GM18907 (cell line): ENCODE data around the gene ZNF74.

ENCODE experiments used
- ATAC-seq: cut with Tn5 transposase; IDR thresholded peaks from one replicate; pipeline ENCODE4 v1.9.1; 2021; ENCODE audit warnings: mild to moderate bottlenecking, moderate library complexity; ENCODE audit not compliant: unreplicated experiment

Gene ZNF74

DNA sequence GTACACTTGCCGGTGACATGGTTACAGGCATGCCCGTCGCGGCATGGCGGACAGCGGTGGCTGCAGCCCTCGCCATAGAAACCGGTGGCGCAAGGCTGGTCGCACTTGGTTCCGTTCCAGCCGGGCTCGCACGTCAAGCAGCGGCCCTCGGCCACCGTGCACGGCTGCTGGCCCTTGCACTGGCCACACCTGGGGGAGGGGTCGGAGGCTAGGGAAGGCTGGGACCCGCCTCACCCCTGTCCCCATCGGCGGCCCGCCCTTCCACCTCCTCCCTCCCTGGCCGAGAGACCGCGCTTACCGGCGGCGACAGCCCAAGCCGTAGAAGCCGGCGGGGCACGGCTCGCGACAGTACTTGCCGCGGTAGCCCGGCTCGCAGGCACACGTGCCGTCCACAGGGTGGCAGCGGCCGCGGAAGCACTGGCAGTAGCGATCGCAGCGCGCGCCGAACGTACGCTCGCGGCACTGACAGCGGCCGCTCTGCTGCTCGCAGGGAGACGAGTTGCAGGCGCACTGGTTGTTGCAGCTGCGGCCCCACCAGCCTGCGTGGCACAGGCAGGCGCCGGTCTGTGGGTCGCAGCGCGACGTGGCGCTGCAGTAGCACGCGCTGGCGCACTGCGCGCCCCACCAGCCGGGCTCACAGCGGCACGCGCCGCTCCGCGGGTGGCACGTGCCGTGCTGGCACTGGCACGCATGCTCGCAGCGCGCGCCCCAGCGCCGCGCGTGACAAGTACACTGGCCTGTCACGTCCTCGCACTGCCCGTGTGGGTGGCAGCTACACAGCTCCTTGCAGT is 37.0 kb downstream of the ZNF74 start:
- ATAC-seq, result no peak

DNA sequence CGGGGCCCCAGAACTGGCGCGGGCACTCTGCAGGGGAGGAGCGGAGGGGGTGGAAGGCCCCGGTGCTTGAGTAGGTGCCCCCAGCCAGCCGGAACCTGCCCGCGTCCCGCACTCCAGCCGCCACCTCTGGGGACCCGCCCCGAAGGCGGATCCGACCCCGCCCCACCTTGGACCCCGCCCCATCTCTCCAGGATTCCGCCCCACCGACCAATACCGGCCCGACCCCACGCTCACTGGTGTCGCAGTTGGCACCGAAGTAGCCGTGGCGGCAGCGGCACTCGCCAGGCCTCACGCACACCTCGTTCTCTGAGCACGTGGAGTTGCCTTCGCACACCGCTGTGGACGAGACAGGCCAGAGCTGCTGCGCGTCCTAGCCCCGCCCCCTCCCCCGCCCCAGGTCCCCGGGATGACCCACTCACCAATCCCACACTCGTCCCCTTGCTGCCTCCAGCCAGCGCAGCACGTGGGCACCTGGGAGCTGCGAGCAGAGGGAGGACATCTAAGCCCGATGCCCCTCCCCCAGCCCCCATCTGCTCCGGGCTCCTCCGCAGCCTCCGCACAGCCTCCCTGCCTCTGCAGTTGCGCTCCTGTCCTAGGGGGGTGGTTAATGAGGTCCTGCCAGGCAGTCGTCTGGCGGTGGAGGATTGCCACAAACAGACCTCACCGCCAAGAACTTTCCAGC is 37.7 kb downstream of the ZNF74 start:
- ATAC-seq, result no peak

DNA sequence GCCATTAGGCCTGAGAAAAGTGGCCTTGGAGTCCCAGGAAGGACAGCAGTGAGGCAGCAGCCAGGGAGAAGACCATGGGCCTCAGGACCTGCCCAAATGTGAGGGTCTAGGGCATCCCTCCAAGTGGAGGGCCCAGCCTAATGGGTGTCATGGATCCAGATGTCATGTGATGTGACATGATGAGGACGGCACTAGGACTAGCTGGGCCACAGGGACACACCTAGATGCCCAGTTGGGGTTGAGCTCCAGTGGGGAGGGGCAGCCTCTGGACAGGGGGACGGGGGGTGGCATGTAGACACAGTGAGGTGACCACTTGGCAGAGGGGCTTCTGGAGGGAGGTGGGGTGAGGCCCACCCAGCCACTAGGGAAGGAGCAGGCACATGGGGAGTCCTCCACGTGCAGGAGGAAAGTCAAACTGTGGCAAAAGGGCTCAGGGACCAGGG is 38.3 kb downstream of the ZNF74 start:
- ATAC-seq, result no peak

DNA sequence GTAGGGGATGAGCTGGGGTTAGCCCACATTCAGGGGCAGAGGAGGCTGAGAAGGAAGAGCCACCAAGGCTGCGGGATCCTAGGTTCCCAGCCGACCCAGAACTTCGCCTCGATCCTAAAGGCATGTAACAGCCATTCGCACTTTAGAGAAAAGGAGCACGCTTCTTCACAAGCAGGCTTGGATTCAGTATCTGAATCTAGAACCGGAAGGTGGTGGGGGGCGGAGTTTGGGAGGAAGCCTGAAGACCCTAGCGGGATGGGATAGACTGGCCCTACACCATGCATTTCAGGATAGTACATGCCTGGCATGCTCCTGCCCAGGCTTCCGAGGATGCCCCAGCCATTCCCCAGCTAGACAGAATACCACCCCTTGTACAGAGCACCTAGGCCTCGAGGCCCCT is 39.2 kb downstream of the ZNF74 start:
- no peak for ATAC-seq

DNA sequence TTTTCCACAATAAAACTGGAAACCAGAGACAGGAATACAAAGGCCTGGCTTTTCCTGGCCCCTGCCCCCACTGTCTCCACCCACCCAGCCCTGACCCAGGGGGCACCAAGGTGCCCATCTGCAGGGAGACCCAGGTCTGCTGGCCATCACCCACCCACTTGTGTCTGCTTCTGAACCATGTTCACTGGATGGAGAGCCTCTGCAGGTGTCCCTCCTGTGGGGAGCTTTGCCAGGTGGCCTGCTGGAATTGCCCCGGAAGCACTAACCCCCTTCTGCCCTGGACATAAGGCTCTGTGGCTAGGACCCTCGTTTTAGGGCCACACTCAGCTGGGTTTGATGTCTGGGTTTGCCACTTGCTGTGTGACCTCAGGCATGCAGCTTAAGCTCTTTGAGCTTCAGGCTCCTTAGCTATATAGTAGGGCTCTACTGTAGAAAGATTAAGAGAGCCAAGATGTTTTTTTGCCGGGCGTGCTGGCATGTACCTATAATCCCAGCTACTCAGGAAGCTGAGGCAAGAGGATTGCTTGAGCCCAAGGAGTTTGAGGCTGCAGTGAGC is 39.8 kb downstream of the ZNF74 start:
- no peak for ATAC-seq

DNA sequence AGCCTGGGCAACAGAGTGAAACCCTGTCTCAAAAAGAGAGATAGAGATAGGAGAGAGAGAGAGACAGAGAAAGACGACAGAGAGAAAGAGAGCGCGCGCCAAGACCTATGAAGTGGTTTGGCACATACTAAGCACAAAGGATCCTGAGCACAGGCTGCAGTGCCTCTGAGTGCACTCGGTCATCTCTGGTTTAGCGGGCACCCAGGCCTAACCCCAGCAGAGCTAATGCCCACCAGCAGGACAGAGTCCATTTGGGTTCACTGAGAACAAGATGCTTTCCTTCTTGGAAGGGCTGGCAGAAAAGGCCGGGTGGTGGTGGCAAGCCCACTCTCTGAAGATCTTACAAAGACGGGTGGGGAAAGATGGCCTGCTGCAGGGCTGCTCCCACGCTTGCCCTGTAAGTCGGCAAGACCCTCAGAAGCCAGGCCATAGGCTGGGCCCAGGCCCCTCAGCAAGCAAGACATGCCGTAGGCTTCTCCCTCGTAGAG is 40.4 kb downstream of the ZNF74 start:
- no peak for ATAC-seq

DNA sequence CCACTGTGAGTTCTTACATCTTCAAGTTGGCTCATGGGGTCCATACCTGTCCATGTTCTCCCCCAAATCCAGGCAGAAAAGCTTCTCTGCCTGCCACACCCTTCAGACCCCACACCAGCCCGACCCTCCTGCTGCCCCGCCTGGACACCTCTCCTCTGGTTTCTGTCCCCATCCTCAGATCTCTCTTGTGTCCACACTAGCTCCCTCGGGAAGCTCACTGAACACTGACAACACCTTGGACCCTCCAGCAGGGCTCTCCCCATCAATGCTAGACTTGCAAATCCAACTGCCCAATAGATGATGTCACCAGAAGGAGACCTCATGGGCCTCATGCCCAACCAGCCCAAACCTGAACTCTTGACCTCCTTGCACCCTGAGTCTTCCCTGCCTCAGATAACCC is 40.8 kb downstream of the ZNF74 start:
- ATAC-seq, result no peak

DNA sequence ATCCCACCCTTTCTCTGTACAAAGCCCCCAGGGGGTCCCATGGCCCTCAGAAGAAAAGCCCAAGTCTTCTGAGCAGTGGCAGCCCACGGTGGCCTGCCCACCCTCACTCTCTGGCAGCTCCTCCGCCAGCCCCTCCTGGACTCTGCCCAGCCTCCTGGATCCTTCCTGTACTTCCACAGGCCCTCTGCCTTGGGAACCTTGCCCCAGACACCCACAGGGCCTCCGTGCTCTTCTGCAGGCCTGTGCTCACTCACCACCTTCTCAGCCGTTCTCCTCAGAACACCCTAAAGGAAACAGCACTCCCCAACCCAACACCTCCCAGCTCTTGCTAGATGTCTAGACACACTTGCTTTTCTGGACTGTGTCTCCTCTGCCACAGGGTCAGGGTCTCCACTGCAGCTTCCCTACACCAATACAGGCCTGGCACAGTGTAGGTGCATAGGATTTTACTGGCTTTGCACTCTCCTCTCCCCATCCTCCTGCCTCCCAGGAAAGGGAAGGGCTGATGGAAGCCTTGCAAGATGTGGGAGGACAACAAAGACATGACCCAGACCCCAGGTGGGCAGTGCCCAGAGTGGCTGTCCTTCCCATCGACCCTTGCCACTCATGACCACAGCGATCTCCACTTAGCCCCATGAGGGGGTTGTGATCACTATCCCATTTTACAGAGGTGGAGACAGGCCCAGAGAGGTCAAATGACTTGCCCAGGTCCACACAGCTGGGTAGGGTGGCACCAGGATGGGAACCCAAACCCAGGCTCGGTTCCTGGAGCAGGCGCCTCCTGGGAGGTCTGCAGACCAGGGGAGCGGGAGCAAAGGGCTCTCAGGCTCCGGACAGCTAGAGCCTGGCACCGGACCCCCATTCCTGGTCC is 41.7 kb downstream of the ZNF74 start:
- ATAC-seq, result no peak

DNA sequence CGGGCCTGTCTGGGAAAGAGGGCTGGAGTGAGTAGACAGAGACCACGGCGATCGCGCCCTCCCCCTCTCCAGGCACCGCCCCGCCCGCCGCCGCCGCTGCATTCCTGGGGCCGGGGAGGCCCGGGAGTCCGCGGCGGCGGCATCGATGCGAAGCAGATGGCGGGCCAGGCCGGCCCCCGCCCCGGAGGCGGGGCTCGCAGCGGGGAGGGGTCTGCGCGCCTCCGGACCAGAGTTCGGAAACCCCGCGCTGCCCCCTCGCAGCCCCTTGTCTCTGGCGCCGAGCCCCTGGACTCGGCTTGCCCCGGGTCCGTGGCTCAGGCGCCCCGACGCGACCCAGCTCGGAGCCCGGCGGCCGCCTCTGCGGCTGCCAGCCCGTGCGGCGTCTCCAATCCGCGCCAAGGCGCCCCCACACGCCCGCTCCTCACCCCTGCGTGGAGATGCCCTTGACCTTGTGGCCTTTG is 42.4 kb downstream of the ZNF74 start:
- no peak for ATAC-seq

DNA sequence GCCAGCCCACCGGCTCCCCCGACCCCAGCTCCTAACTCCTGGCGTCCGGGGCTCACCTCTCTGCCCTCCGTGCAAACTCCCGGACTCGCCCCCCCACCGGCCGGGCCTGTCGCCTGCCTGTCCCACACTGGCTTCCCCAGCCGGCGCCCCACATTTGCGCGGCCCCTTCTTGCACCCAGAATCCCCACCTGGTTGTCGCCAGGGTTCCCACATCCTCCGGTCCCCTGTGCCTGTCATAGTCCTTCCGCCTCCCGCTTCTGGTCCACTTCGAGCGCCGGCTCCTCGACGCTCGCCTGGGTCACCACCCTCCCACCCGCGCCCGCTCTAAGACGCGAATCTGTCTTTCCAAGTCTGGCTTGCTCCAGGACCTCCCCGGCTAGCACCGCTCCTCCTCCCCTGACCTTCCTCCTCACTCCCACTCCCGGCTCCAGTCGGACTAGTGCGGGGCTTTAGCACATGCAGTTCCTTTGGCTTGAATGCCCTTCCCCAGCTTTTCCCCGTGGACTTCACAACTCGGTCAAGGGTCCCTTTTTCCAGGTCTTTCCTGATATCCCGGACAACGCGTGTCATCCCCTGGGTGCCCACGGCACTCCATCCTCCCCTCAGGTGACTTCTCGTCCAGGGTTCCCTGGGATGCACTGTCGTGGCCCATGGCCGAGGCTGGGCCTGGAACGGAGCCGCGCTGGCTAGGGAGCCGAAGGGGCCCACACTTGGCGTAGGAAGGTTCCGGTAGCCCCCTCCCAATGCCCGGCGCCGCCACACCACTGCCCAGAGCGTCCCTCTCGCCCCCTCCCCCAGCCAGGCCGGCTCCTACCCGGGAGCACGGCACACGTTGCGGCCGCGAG is 43.0 kb downstream of the ZNF74 start:
- no peak for ATAC-seq

DNA sequence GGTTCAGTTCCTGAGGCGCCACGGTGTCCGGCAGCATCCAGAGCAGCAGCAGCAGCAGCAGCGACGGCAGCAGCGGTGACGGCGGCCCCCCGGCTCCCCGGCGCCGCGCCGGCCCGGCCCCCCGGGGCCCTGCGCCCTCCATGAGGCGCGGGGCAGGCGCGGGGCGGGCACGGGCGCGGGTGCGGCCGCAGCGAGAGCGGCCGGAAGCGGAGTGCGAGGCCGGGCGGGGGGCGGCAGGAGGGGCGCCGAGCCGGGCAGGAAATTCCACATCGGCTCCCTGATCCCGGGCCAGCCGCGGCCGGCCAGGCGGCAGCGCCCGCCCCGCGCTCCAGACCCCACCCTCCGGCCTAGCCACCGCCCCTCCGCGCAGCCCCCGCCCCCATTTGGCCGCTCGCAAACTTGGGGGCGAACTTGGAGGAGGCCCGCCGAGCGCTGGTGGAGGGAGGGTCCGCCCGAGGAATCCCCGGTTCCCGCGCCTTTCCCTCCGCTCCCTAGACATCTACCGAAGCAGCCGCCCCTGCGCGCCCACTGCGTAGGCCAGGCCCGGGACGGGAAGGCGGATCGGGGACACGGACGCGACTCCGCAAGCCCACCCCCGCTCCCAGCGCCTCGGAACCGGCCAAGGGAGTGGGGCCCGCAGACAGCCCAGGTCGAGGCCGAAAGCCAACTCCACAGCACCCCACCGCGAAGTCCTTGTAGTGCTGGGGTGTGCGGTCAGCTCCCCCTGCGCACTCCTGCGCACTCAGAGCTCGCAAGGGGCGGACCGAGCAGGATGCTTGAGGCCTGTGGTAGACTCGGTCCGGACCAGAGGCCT is 43.9 kb downstream of the ZNF74 start, which contains the start of gene SCARF2:
Gene SCARF2 (minus strand): TSS at position 213 of the 814 bp plus-strand sequence. CDS start 71 bp downstream, at position 142.
- ATAC-seq, result no peak

DNA sequence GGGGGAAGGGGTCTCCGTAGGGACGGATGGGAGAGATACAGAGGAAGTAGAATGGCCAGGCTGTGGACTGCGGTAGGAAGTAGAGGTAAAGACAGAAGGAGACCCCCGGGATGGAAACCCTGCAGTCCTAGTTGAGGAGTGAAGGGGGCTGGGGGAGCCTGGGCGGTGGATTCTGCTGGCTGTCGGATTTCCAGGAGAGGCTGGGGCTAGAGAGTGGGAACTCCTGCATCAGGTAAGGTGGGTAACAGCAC is 44.4 kb downstream of the ZNF74 start:
- no peak for ATAC-seq

DNA sequence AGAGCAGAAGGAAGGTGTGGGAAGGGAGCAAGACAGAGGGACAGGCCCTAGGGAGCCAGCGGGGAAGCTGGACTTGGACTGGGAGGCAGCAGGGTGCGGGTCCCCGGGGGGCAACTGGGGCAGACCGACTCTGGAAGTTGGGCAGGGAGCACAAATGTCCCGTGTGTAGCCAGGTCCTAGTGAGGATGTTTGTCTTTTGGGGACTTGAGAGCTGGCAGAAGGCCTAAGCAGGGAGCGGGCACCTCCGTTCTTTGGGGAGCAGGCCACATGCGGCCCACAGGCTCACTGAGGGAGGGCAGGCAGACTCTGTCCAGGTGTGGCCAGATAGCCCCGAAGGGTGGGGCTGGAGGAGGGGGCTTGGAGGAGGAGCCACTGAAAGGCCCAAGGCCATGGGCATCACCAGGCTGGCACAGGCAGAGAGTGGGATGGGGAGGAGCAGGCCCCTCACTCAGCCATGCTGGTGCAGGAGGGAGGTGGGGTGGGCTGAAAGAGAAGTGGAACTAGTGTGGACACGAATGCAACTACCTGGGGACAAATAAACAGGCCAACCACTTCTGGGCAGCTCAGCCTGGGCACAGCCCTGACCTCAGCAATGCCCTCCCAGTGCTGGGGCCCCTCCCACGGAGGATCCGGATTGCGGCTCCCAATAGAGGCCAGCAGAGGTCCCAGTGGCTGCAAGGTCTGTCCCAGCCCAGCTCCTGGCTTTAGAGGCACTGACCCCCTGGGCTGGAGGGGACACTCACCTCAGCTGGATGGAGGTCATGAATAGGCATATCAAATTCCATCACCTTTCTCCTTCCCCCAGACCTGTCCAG is 44.9 kb downstream of the ZNF74 start:
- no peak for ATAC-seq

DNA sequence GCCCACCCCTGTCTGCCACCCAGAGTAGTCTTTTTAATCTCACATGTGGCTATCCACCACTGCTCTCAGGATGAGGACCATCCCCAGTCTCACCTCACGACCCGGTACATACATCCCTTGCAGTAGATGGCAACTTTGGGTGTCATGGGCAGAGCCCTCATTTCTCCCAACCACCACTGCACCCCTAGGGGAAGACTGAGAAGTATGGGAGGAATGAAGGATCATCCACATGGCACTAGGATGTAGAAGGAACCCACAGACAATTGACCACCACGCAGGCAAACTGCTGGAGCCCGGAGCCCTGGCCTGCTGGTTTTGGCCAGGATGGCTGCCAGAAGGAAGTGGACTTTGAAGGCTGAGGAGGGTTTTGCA is 45.6 kb downstream of the ZNF74 start:
- no peak for ATAC-seq

DNA sequence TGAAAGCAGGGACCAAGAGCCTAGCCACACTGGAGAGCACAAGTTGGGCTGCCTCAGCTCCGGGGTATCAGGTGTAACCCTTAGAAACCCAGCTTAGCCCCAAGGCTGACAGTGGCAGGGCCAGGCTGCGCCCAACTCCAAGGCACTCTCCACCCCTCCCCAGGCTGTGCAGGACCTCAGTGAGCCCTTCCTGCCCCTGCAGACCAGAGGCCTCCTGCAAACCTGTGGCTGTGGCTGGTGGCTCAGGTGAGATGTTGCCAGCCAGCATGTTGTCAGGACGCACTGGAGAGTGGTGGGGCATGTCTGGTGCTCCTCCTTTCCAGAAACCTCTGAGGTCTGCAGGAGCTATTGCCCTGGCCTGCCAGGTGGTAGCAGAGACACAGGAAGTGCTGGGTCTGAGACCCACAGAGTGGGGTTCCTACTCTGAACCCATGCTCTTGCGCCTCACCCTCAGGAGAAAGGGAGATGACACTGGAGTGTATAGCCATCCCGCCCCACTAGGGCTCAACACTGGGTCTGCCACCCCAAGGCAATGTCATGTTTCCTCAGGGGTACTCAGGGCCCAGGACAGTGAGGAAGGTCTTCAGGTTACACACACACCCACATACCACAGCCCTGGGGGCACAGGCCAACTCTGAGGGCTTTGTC is 46.1 kb downstream of the ZNF74 start:
- ATAC-seq, result no peak

DNA sequence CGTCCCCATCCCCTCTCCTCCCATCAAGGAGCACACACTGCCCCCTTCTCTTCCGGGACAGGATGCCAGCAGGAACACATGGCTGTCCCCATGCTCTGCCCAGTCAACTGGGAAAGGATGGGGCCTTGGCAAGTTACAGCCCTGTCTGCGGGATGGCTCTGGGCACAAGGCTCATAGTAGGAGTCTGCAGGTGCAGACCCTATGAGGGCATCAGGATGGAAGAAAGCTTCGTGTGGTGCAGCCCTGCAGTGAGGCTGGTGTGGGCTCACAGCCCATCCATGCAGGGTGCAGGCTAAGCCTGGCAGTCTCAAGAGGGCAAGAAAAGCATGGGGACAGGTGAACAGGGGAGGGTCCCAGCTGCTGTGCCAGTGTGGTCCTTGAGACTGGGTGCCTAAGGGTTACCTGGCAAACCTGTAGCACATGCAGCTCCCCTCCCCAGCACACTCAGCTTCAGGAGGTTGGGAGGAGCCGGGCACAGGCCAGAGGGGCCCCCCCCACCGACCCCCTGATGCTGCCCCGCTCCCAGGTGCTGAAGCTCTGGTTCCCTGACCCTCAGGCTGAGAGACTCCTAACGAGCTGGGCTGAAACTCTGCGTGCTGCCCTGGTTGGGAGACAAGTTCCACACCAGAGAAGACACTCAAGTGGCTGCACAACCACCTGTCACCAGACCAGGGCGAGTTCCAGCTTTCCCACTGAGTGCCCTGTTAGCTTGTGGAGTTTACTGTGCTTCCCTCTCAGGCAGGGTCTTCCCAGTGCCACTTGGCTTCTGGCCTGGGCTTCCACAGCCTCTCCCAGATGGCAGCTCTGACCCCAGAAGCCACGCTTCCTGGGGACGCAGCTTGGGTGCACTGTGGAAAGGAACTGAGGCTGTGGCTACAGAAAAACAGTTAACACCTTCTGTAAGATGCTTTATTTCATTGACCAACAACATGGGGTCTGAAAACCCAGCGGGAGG is 47.0 kb downstream of the ZNF74 start:
- ATAC-seq, result no peak
